Stimulated activated CD8-positive, alpha-beta memory T cell treated with anti-CD3 and anti-CD28 coated beads, Interleukin-12 subunit alpha, Interleukin-12 subunit beta, amount 100 ng/mL, for 24 hours (primary cell): ENCODE data around the gene FAM124B.

Experiments
- DNase-seq: peaks from one replicate; pipeline ENCODE4 v3.0.0-alpha.2; 2020; ENCODE audit errors: extremely low read depth

FAM124B gene

DNA sequence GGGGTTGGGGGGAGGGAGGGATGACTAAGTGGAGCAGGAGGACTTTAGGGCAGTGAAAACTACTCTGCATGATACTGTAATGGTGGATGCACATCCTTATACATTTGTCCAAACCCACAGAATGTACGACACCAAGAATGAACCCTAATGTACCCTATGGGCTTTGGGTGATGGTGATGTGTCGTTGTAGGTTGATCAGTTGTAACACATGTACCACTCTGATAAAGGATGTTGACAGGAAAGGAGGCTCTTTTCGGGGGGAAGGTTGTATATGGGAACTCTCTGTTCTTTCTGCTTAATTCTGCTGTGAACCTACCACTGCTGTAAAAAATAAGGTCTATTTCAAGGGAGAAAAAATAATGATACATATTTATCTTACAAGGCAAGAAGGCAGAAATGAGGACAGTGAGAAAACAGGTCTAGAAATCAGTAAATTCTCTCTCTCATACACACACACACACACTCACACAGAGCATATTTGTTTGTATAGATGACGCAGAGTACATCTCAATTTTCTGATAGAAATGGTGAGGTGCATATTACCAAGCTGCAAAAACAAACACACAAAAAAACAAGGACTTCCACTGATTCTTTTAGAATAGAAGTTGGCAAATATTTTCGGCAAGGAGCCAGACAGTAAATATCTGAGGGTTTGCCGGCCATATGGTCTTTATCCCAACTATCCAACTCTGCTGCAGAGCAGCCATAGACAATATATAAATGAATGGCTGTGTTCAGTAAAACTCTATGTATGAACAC lies 20.2 kb downstream of the FAM124B start:
- no peak for DNase-seq

DNA sequence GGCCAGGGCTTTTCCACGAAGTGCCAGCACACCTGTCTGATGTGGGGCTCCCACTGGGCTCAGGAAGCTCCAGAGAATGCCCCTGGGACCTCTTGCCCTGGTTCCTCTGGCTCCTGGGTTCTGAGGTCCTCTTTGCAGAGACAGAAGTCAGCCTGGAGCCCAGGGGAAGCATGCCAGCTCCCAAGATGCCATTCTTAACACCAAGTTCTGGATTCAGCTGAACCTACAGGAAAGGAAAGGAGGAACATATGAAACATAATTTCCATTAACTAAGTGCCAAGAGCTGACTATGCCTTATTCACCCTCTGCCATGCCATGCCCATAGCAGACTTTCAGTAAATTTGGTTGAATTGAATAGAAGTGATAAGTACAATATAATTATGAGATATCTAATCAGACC lies 21.9 kb downstream of the FAM124B start:
- DNase-seq, result no peak

DNA sequence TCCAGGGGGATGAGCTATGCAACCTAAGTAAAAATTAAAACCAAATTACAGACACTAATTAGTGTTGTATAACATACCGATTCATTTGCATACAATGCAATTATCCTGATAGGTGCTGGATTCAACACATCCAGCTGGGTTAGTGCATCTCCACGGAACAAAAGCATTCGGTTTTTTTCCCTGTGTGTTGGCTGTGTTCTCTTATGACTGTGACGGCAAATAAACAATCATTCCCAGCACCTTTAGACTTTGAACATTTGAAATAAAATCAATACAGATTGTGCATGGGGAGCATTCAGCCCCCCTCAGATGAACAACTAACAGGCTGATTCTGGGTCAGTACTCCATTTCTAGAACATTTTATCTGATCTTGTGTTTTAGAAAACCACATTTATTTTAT lies 22.7 kb downstream of the FAM124B start:
- DNase-seq, result no peak

DNA sequence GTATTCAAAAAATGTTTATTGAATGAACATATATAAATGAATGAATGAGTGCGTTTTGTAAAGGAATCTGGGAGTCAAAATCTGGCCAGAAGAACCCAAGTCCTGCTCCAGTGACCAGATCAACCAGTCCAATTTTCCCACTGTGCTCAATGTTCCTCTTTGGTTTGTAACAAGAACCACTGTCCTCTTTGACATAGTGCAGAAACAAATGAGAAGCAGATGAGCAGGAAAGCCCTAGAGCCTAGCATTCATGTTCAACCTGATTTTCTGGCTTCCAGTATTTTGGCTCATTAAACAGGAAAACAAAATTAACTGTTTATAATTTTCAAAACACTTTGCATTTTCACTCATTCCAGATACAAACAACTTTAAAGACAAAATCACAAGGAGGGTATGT lies 23.2 kb downstream of the FAM124B start:
- DNase-seq, result no peak

DNA sequence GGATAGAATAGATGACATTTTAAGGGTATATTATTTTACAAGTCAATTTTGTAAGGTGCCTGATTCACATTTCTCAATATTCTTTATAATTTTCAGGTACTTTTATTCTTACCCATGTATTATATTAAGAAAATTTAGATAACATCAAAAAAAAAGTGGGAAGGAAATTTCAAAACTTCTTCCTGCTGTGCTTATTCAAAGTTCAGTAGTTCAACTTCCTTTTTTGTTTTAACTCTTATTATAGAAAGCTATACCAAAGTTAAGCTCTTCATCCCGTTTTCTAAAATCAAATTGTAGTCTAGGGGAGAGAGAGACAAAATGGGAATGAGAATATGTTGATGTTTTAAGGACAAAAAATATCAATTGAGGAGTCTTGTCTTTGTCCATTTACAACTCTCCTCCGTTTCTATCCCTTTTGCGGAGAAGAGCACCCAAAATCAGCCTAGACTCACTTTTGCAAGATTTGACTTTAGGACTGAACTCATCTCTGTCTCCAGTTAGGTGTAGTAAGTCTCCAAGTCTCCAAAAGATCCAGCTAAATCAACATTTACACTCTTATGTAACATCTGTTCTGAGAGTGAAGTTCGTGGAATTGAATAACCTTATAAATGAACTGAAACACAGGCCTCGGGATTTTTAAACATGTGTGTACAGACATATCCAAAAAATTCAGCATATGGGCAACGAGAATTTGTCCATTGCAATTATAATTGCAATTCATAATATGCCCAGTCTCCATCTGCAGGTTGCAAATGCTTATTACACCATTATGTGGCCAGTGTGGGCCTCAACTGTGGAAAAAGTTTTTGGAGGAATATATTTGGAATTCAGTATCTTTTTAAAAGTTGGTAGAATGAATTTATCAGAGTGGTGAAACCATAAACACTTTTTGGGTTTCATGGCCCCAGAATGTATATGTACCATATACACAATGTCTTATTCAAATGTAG lies 23.9 kb downstream of the FAM124B start:
- no peak for DNase-seq

DNA sequence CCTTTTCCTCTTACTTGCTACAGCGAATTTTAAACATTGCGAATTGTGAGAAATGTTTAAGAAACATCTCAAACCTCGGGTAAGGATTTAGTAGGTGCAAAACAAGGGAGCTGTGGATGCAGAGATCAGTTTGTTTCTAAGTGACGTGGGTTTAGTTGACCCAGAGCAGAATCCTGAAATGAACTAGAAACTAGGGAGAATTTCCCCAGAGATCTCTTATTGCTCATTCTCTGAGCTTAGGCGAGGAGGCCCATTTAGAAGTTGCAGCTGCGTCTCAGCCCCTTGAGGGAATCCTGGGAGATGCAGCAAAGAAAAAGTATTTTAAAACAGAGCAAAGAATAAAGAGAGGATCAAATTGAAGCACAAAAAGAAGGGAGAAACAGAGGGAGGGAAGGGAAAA lies 29.3 kb downstream of the FAM124B start:
- DNase-seq, result no peak

DNA sequence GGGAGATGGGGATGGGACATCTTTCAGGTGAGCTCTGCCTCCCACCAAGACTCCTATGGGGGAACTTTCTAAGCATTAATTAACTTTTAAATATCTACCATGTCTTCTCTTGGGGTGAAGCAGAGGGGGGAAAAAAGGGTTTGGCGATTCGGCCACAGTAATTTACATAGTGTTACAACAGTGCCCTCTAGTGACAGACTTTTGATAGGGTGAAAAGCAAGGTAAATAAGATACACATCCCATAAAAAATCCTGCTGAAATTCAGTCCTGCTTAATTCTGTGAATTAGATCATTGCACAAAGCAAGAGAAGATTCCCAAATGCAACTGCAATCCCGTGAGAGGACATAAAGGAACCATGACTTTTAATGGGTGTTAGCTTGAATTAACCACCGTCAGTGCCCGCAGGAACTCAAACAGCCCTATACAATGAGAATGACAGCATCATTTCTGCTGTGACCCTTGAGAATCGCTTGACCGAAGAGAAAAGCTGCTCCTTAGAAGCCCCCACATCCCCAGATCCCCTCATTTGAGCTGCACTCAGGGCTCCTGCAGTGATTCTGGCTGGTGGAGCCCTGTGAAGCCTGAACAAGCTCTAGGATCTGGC lies 32.8 kb downstream of the FAM124B start:
- DNase-seq, result no peak

DNA sequence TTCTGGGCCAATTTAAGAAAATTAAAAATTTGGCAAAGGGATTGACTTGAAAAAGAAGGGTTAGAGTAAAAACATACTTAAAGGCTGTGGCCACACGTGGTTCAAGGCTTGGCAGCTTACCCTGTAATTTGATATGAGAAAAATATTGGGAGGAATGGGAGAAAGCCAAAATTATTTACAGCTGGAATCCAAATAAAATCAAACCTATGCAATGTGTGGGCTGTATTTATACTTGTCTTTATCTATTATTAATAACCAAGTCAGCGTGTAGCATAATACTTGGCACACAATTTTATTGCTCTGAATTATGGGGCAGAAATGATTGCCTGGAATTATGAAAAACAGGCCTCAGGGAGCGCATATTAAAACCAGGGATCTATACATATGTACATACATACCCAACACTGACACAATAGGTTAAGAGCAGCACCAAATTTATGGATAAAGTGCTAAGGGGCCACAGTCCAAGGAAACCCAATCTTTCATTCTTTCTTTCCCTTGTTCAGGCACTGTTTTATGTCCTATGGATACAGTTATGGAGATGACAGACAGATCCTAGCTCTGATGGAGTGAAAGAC lies 35.6 kb downstream of the FAM124B start:
- no peak for DNase-seq

DNA sequence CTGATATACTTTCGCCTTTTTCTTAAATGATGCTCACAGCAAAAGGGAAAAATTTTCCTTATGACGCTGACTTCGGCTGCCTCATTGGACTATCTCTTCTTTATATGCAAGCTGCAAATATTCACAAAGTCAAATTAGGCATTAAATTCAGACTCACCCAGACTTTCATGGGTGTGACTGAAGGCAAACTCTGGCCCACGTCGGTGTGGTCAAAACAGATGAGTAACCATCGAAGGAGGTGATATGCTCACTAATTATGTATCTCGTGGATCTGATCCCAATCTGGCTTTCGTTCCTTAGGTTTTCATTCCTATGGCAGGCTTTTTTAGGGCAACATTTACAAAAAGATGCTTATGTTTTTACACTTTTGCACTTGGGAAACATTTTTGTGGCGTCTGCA lies 36.6 kb downstream of the FAM124B start:
- DNase-seq, result no peak

DNA sequence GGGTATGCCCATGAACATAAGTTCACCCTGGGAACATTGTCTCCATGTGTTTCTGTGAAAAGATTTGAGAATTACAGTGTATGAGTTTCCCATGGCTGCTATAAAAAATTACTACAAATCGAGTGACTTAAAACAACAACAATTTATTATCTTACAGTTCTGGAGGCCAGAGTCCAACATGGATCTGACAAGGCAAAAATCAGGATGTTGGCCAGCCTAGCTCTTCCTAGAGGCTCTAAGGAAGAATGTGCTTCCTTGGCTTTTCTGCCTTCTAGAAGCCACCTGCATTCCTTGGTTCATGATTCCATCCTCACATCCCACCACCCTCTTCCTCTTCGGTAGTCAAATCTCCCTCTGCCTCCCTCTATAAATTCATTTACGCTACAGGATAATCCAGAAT lies 38.6 kb downstream of the FAM124B start:
- DNase-seq, result no peak

DNA sequence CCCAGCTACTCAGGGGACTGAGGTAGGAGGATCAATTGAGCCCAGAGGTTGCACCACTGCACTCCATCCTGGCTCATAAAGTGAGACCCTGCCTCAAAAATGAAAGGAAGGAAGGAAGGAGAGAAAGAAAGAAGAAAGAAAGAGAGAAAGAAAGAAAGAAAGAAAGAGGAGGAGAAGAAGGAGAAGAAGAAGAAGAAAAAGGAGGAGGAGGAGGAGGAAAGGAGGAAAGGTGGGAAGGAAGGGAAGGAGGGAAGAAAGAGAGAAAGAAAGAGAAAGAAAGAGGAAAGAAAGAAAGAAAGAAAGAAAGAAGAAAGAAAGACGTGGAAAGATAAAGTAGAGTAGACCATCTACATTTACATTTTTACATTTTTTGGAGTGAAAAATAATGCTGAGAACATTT lies 39.8 kb downstream of the FAM124B start:
- no peak for DNase-seq

DNA sequence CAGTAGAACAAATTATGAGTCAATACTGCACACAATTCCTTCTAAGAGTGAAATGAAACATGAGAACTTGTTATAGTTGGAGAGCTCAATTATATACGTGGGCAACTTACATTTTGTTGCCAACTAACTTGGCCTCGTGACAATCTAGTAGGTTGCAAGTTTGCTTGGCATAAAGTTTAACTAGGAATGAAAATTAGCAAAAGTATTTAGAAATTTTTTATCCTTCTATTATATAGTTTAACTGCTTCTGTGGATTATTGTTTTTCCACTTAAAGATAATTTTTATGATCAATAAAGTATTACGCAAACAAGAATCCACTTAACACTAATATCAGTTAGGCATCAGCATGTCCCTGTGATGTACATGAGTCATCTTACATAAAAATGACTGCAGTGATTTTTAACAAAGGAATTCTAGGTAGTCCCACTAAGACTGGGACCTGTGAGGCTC lies 41.1 kb downstream of the FAM124B start:
- no peak for DNase-seq

DNA sequence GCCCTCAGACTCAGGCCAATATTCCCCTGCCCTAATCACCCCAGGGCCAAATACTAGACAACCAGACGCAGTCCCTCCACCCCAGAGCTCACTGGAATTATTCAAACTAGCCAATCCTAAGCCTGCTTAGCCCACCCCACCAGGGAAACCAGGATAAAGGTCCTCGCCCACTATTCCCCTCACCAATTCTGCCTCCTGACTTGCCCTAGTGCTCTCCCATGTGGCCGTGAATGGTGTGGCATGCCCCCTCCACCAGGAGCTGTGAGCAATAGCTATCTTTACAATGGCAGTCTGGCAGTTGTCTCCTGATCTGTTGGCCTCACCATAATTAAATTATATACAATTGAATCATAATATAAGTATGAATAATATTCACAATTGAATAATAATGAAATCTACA lies 42.3 kb downstream of the FAM124B start:
- DNase-seq, result no peak

DNA sequence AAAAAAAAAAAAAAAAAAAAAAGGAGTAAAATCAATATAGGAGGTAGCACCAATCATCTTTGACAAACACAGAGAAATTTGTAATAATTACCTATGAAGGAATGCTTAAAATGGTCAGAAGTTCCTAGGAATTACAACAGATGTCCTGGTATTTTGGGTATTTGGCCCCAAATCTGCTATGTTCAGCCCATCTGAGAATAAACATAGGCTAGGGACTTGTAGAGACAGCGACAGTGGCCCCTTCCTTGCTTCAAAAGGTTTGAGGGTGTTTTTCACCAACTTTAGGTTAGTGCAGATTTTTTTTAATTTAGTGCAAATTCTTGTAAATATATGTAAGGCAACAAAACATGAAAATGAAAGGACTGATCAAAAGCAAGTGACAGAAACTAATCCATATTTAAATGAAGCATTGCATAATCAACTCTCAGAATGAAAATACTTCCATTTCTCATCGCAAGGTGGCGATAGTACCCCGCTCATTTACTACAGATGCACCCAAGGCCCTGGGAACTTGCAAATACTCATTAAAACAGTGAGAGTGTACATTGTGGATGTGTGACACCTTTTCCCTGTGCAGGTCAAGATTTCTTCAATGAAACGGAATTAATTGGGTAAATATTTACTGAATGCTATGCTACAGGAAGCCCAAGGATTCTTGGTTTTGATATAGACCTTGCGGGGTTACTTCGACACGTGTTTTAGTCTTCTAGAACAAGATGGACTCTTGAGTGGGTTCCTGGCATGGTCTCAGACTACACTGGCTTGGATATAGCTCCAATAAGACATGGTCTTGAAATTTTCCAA lies 44.6 kb downstream of the FAM124B start:
- no peak for DNase-seq

DNA sequence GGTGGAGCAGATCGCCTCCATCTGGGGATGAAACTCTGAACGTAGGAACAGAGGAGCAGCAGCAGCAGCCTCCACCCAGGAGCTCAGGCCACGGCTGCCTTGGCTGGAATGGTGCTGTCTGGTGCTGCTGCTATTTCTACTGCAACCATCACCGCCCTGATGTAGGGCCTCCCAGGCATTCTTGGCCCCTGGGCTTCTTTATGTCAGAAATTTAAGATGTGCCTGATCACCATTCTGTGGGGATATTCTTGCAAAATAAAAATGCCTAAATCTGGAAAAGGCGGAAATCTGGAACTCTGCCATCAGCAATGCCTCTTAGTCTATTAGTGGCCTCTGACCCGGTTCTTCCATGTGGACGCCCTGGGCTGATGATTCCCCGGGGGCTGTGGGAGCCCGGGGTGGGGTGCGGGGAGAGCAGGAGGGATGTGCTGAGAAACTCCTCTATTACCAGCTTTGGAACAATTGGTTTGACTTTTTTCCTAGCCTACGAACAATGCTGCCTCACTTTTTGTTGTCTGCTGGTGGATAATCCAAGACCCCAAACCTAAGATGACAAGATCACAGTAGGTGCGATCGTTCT lies 47.2 kb downstream of the FAM124B start:
- no peak for DNase-seq

DNA sequence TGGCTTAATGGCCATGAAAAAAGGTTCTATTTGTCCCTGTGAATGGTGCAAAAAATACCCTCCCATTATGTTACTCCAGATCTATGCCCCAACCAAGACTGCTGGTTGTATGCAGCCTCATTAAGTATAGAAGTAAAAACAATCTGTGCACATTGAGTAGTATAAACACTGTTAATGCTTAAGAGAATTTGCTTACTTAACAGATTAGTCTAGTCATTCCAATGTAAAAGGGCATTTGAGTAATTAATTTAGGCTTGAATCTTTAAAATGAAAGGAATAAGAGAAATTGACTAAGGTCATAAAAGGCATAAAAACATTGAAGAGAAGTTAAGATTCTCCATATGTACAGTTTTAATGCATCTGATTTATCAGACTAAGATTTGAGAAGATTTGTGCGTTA lies 51.2 kb downstream of the FAM124B start:
- no peak for DNase-seq

DNA sequence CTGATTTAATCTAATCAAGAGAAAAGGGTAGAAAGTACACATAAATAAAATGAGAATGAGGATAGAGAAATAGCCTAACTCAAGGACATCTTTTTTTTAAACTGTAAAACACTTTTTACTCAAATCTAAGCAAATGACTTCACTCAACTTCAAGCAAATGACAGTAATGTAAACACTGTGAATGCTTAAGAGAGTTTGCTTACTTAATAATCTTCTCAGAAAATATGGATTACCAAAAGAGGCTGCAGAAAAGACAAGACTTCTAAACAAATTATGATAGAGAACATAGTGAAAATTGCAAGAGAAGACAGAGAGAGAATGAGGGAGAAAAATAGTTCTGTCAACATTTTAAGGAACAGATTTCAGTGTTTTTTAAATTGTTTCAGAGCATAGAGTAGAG lies 52.5 kb downstream of the FAM124B start:
- DNase-seq, result no peak

DNA sequence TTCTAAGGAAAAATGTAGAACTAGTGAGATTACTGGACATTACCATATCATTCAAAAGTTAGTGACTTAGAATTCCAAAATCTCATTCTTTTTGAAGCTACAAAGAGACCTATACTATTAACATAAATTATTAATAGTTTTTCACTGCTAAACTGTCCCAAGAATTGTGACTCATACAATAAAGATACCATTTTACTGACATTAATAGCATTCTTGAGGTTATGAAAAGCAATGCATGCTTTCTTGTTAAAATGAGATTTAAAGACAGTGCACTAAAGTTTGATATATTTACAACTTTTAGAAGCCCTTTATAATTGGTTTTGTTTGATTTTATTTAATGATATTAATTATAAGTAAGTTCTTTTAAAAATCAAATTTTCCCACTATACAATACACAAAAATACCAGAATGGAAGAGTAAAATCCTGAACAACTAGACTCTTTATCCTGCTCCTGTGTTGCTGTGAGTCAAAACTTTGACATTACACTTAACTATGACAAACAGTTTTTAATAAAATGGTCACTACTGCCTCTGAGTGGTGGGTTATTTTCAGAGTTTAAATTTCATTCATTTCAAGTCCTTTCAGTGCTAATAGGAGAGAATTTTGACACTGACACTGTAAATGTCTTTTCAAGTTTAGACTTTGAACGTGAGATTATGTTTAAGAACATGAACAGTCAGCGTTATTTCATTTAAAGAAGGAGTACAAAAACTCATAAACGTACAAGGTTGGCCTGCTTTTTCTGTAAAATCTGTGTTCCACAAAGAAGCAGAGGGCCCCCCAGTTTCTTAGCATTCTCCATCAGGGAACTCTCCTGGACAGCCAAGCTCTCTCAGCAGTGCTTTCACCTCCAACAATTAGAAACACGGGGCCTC lies 54.5 kb downstream of the FAM124B start:
- DNase-seq, result no peak

DNA sequence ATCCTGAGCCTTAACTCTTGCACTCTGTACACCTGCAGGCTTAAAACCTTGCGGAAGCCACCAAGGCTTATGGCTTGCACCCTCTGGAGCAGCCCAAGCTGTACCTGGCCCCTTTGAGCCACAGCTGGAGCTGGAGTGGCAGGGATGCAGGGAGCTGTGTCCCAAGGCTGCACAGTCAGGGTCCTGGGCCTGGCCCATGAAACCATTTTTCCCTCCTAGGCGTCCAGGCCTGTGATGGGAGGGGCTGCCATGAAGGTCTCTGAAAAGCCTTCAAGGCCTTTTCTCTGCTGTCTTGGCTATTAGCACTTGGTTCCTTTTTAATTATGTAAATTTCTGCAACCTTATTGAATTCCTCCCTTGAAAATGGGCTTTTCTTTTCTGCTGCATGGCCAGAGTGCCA lies 56.4 kb downstream of the FAM124B start:
- DNase-seq, result no peak

DNA sequence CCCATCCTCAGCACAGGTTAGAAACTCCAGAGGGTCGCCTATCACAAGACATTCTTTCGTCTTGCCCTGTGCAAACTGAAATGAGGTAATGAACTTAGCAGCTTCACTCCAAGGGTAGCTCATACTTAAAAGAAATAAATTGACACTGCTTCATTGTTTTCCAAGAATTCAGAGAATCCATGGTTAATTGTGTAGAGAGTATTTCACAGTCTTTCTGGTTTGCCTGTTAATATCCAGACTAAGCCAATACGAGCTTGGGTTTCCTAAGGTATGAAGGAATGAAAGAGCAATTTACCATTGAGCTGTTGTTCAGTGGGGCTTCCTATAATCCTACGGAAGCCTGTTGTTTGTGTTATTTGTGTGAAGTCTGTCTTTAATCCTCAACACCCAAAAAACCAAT lies 58.7 kb downstream of the FAM124B start:
- no peak for DNase-seq
